Astrocyte (in vitro differentiated cells and primary cell): Measurements from ENCODE around the gene ARHGAP26. TPM values are rescaled to one million over a fixed set of nuclear protein-coding genes. Genes with fewer than 3 reads are reported as not detected.

Source experiments
- DNase-seq: peaks from one replicate; pipeline ENCODE4 v3.0.0-alpha.2; 2010; ENCODE audit warnings: low read depth
- FAIRE-seq: peaks from 2 replicates; lab custom pipeline; 2011; peaks lifted over from hg19 to GRCh38; lab: Jason Lieb, UNC
- H2AFZ ChIP-seq: 2 replicates; pipeline ENCODE4 v1.6.0; 2012; ENCODE audit warnings: low read depth, low read length, inconsistent platforms
- H3K27ac ChIP-seq: 2 replicates; pipeline ENCODE4 v1.5.1; 2011; ENCODE audit warnings: low read depth, low read length, inconsistent platforms
- H3K27me3 ChIP-seq: 2 replicates; pipeline ENCODE4 v1.6.0; 2011; ENCODE audit warnings: low read length, inconsistent platforms; ENCODE audit not compliant: insufficient read depth
- H3K36me3 ChIP-seq: 2 replicates; pipeline ENCODE4 v1.5.1; 2011; ENCODE audit warnings: low read length, inconsistent platforms; ENCODE audit not compliant: insufficient read depth
- H3K4me1 ChIP-seq: 2 replicates; pipeline ENCODE4 v1.5.1; 2011; ENCODE audit warnings: low read length, inconsistent platforms; ENCODE audit not compliant: insufficient read depth
- H3K4me2 ChIP-seq: 2 replicates; pipeline ENCODE4 v1.6.0; 2012; ENCODE audit warnings: low read length, inconsistent platforms
- H3K4me3 ChIP-seq: 2 replicates; pipeline ENCODE4 v1.5.1; 2011; ENCODE audit warnings: low read depth, mild to moderate bottlenecking, low read length, inconsistent platforms; ENCODE audit not compliant: insufficient read depth
- H3K79me2 ChIP-seq: 2 replicates; pipeline ENCODE4 v1.6.0; 2012; ENCODE audit warnings: mild to moderate bottlenecking, low read length, inconsistent platforms; ENCODE audit not compliant: insufficient read depth
- H3K9ac ChIP-seq: 2 replicates; pipeline ENCODE4 v1.6.0; 2012; ENCODE audit warnings: mild to moderate bottlenecking, low read length, inconsistent platforms
- H3K9me3 ChIP-seq: 2 replicates; pipeline ENCODE4 v1.5.1; 2012; ENCODE audit warnings: low read depth, mild to moderate bottlenecking, low read length, inconsistent platforms; ENCODE audit not compliant: insufficient read depth
- H4K20me1 ChIP-seq: 2 replicates; pipeline ENCODE4 v1.6.0; 2012; ENCODE audit warnings: low read length, inconsistent platforms; ENCODE audit not compliant: insufficient read depth
- H3K27ac Mint-ChIP-seq: one replicate; pipeline ENCODE4 v1.8.0; 2021; ENCODE audit warnings: mild to moderate bottlenecking, mixed read lengths; ENCODE audit not compliant: unreplicated experiment
- H3K27me3 Mint-ChIP-seq: one replicate; pipeline ENCODE4 v1.8.0; 2021; ENCODE audit warnings: low read depth, mixed read lengths; ENCODE audit not compliant: unreplicated experiment
- H3K36me3 Mint-ChIP-seq: one replicate; pipeline ENCODE4 v1.8.0; 2021; ENCODE audit warnings: low read depth, mixed read lengths; ENCODE audit not compliant: unreplicated experiment
- H3K4me1 Mint-ChIP-seq: one replicate; pipeline ENCODE4 v1.8.0; 2021; ENCODE audit warnings: low read depth, mixed read lengths; ENCODE audit not compliant: unreplicated experiment
- H3K4me3 Mint-ChIP-seq: one replicate; pipeline ENCODE4 v1.8.0; 2021; ENCODE audit warnings: mild to moderate bottlenecking, moderate library complexity, mixed read lengths; ENCODE audit not compliant: unreplicated experiment
- H3K9me3 Mint-ChIP-seq: one replicate; pipeline ENCODE4 v1.8.0; 2021; ENCODE audit warnings: mild to moderate bottlenecking, mixed read lengths; ENCODE audit not compliant: unreplicated experiment
- CTCF ChIP-seq: IDR thresholded peaks from 2 replicates; pipeline ENCODE4 v1.5.1; 2011; ENCODE audit warnings: low read depth, mild to moderate bottlenecking, inconsistent platforms, low read length, moderate library complexity; ENCODE audit not compliant: insufficient read depth
- EZH2 ChIP-seq: IDR thresholded peaks from 2 replicates; pipeline ENCODE4 v1.6.1; 2012; ENCODE audit warnings: mild to moderate bottlenecking, low read length, inconsistent platforms; ENCODE audit not compliant: insufficient read depth
- total RNA-seq: library from RNA; stranded (reverse); gene quantifications from 2 replicates; pipeline ENCODE4 v1.2.1, GENCODE V29; 2021

Gene ARHGAP26
- total RNA-seq, 1 donor from 2014 or later: 5.6 TPM

DNA sequence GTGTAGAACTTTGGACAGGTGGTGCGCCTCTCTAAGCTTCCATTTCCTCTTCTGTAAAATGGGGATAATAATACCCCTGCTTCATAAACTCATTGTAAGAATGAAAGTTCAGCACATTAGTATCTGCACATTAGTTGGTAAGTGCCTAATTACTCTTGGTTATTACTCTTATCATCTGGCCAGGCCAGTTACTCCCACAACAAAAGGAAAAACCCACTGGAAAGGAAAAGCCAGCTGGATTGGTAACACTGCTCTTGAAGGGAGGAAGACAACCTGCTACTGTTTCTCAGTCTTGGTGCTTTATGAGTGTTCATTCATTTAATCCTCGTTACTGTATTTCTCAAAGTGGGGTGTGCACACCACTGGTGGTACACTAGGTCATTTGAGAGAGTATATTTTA is 251.4 kb downstream of the ARHGAP26 start:
- no peak for TF ChIP-seq EZH2
- no peak for TF ChIP-seq CTCF
- peaks cover 21% of the 10 kb centered on the region for H3K4me1 Mint-ChIP-seq
- H3K79me2 ChIP-seq: no peaks in the 10 kb centered on the region

GRCh38 chr5:143023411-143024096 is 253.4 kb downstream of the ARHGAP26 start:
- TF ChIP-seq CTCF (no peak), EZH2 (no peak)
- Mint-ChIP-seq H3K4me1 (peaks cover 21% of the 10 kb centered on the region), H3K36me3 (no peaks in the 10 kb centered on the region), H3K27ac (no peak overlapping the region), H3K9me3 (no peaks in the 10 kb centered on the region), H3K27me3 (no peaks in the 10 kb centered on the region), H3K4me3 (no peak overlapping the region)
- FAIRE-seq (no peak), DNase-seq (no peak)
- Histone ChIP-seq H3K36me3 (no peaks in the 10 kb centered on the region), H3K4me1 (no peaks in the 10 kb centered on the region), H2AFZ (no peak overlapping the region), H3K27me3 (no peaks in the 10 kb centered on the region), H3K27ac (no peak overlapping the region), H3K4me2 (no peak overlapping the region), H3K9ac (no peak overlapping the region), H3K4me3 (no peak overlapping the region), H3K9me3 (no peaks in the 10 kb centered on the region), H3K79me2 (no peaks in the 10 kb centered on the region), H4K20me1 (no peaks in the 10 kb centered on the region)

More for the DNA sequence above, 251.4 kb downstream of the ARHGAP26 start:
- DNase-seq: no peak
- Mint-ChIP-seq H3K27me3 (no peaks in the 10 kb centered on the region), H3K4me3 (no peak overlapping the region), H3K36me3 (peaks cover 2% of the 10 kb centered on the region), H3K9me3 (no peaks in the 10 kb centered on the region), H3K27ac (no peak overlapping the region)
- no peak overlapping the region for H3K27ac ChIP-seq
- H3K4me2 ChIP-seq: no peak overlapping the region
- no peaks in the 10 kb centered on the region for H4K20me1 ChIP-seq
- no peaks in the 10 kb centered on the region for H3K9me3 ChIP-seq
- no peak for FAIRE-seq
- no peak overlapping the region for H3K9ac ChIP-seq
- H3K4me3 ChIP-seq: no peak overlapping the region
- H3K27me3 ChIP-seq: no peaks in the 10 kb centered on the region
- H3K36me3 ChIP-seq: no peaks in the 10 kb centered on the region
- H3K4me1 ChIP-seq: no peaks in the 10 kb centered on the region
- H2AFZ ChIP-seq: no peak overlapping the region

DNA sequence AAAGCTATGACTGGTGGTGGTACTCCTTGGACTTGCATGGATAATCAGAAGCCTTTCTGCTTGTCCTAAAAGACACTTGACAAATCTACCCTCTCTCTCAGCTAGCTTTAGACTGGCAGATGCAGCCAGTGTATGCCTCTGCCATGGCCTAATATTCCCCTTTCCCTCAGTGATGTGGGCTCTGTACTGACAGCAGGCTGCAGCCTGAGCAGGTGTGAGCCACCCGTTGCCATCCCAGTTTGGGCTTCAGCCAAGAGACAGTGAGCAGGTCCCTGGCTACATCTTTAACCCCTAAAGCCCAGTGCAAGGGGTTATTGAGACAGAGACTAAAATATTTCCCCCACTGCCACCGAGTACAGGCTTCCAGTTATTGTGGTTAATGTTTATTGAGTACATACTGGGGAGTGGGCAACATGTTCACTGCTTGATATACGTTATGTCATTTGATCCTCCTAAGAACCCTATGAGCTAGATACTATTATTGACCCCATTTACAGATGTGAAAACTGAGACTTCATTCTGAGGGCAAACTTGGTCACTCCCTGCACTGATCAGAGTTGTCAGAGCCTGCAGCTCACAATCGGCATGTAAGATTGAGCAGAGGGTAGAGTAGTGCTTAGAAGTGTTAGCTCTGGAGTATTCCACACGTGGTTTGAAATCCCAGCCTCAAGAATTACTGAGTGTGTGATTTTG is 254.2 kb downstream of the ARHGAP26 start:
- H4K20me1 ChIP-seq: no peaks in the 10 kb centered on the region
- DNase-seq (no peak), FAIRE-seq (no peak)
- H3K4me2 ChIP-seq: no peak overlapping the region
- no peak overlapping the region for H3K4me3 ChIP-seq
- no peaks in the 10 kb centered on the region for H3K9me3 Mint-ChIP-seq
- H3K27me3 ChIP-seq: no peaks in the 10 kb centered on the region
- no peaks in the 10 kb centered on the region for H3K36me3 Mint-ChIP-seq
- no peaks in the 10 kb centered on the region for H3K4me1 ChIP-seq
- H2AFZ ChIP-seq: no peak overlapping the region
- no peaks in the 10 kb centered on the region for H3K9me3 ChIP-seq
- H3K27me3 Mint-ChIP-seq: no peaks in the 10 kb centered on the region
- no peaks in the 10 kb centered on the region for H3K79me2 ChIP-seq
- TF ChIP-seq EZH2 (no peak), CTCF (no peak)
- H3K27ac Mint-ChIP-seq: no peak overlapping the region
- H3K36me3 ChIP-seq: no peaks in the 10 kb centered on the region
- H3K9ac ChIP-seq: no peak overlapping the region
- H3K27ac ChIP-seq: no peak overlapping the region
- no peak overlapping the region for H3K4me3 Mint-ChIP-seq
- peaks cover 21% of the 10 kb centered on the region for H3K4me1 Mint-ChIP-seq
